GM18505 (cell line): ENCODE measurements around the gene XCL2.

Experiments used
- ATAC-seq: cut with Tn5 transposase; IDR thresholded peaks from one replicate; pipeline ENCODE4 v1.9.1; 2021; ENCODE audit not compliant: unreplicated experiment
- POLR2A ChIP-seq: IDR thresholded peaks from 4 replicates; pipeline ENCODE4 v1.6.1; 2011; ENCODE audit warnings: borderline replicate concordance; ENCODE audit not compliant: insufficient read depth, insufficient read length; ENCODE audit errors: extremely low read depth

XCL2 gene

DNA sequence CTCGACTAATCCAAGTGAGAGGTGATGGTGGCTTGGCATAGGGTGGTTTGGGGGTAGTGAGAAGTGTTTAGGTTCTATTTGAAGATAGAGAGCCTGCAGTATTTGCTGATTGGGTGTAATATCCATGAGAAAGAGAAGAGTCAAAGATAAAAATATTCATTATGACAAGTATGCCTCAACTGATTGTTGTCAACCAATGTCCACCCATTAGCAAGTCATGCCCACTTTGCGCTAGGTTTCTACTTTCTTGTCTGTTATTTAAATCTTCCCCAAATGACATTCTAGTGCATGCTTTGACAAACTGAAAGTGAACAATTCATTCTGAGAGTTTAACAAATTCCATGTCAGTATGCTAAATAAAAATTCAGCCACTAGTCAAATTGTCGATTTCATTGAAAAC, 28.8 kb upstream of the XCL2 start:
- no peak for ATAC-seq
- TF ChIP-seq POLR2A, result no peak

DNA sequence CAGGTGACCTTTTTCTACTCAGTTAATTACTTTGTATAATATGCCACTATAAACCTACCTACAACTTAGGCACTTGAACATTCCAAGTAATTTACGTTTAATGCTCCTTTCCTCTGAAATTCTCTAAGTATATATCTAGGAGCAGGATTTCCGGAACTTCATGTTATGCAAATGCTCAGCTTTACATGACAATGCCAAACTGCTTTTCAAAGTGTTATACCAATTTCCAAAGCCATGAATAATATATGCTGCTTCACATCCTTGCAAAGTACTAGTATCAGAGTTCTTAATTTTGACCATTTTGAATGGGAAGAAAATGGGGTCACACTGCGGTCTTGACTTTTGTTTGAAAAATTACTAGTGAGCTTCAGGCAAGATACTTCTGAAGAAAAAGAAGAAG, 26.9 kb upstream of the XCL2 start:
- ATAC-seq, result no peak
- no peak for TF ChIP-seq POLR2A

GRCh38 chr1:168568346-168568745, 24.5 kb upstream of the XCL2 start:
- ATAC-seq, result no peak

GRCh38 chr1:168567568-168567967, 23.8 kb upstream of the XCL2 start:
- TF ChIP-seq POLR2A, result no peak

More at GRCh38 chr1:168568346-168568745, 24.5 kb upstream of the XCL2 start:
- TF ChIP-seq POLR2A, result no peak

GRCh38 chr1:168567007-168567406, 23.2 kb upstream of the XCL2 start:
- no peak for ATAC-seq
- TF ChIP-seq POLR2A, result no peak

More at GRCh38 chr1:168567568-168567967, 23.8 kb upstream of the XCL2 start:
- ATAC-seq, result no peak

- no peak for ATAC-seq
- no peak for TF ChIP-seq POLR2A
Measured at GRCh38 chr1:168565825-168566224, 22.0 kb upstream of the XCL2 start.

DNA sequence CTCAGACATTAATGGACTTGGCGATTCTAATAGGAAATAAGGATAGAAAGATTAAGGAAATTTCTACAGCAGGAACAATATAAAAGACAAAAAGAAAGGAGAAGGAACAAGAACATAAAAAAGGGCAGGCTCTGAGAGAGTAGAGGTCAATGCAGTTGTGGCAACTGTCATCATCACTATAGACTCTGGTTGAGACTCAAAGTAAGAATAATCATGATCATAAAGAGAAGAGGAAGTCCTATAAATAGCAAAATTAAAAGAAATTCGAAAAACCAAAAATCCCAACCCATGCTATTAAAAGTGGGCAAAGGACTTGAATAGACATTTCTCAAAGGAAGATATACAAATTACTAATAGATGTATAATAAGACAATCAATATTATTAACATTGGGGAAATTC, 18.2 kb upstream of the XCL2 start:
- no peak for TF ChIP-seq POLR2A
- no peak for ATAC-seq

DNA sequence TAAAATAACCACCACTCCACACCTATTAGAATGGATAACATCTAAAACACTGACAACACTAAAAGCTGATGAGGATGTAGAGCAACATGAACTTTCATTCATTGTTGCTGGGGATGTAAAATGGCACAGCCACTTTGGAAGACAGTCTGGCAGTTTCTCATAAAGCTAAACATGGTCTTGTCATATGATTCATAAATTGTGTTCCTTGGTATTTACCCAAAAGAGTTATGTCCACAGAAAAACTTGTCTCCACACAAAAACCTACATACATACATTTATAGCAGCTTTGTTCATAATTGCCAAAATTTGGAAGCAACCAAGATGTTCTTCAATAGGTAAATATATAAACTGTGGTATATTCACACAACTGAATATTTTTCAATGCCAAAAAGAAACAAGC, 16.6 kb upstream of the XCL2 start:
- no peak for TF ChIP-seq POLR2A
- ATAC-seq, result no peak

DNA sequence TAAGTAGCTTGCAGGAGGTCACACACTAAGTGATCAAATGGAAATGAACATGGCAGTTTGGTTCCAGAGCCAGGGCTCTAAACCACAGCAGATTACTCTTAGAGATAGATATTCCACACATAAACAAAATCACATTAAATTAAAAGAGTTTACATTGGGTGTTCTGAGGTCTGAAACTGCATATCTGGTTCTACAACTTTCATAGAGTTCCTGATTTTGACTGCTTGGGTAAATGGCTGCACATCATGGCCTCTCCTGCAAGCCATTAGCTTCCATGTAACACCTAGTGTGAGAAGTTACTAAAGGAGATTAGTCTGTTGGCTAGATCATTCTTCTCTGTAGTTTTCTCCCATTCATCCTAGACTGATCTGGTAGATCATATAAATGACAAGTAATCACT, 12.8 kb upstream of the XCL2 start:
- no peak for ATAC-seq
- TF ChIP-seq POLR2A, result no peak

GRCh38 chr1:168555508-168556046, 11.8 kb upstream of the XCL2 start:
- no peak for TF ChIP-seq POLR2A
- no peak for ATAC-seq

DNA sequence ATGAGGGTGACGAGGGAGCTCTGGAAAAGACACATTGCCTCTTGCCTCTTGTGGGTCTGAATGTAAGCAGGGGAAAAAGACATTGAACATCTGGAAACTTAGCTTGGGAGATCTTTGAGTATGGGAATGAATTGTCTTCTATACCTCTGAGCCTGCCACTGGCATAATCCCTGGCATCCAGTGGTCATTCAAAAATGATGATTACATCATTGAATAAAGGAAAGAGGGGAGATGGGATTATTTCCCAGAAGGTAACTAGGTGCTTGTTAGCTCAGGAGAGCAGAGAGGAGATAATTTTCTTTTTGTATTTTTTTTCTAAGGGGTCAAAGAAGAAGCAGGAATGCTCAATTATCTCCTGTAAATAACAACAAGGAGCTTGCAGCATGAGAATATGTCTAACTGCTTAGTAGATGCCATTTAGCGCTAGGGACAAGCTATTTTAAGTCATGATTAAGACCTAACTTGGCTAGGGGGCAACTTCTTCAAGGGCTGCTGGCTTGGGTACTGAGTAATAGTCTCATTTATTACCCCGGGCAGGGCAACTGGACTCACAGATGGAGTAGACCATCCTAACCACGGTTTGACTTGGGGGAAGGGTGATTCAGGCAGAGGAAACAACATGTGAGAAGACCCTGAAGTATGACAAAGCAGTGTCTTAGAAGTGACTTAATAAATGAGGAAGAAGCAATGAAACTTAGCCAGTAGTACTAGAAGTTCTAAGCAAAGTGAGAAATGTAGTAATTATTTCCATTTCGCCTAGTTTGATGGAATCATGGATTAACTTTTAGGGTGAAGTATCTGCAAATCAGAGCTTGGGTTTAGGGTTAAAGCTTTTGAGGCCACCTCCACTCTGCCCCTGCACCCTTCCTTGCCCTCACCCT, 11.0 kb upstream of the XCL2 start:
- no peak for TF ChIP-seq POLR2A
- no peak for ATAC-seq

DNA sequence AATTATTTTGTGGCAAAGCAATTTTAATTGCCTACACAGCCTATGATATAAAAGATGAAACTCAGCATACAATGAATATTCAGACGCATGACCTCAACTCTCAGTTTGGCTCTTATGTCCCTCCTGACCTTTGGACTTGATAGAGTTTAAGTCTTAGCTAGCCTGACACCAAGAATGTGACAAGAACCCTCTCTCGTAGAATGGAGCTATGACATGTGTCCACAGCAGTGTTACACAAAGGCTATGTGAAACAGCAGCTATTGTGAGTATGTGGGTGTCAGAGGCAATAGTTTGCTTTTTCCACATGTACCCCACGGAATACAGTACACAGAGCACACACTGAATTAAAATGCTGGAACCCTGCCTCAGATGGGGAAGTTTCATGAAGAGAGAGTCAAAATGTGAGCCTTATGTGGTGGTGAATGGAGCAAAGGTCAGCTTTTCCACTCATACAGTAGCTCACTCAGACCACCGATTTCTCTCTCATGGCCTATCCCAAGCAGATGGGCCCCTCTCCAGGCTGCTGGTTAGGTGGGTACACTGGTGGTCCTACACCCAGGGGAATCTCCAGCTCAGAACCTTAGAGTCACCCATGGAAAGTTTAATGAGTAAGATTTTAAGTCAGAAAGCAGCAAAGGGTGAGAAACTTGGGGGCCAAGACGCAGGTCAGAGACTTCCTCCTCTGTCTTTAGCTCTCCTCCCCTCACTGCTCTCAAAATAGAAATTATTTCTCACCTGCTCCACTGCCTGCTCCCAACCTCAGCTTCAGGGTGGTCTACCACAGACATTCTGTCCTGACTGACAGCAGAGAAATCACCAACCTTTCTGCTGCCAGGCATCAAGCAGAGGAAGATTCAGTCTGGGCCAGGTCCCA, 10.1 kb upstream of the XCL2 start:
- TF ChIP-seq POLR2A, result no peak
- no peak for ATAC-seq

DNA sequence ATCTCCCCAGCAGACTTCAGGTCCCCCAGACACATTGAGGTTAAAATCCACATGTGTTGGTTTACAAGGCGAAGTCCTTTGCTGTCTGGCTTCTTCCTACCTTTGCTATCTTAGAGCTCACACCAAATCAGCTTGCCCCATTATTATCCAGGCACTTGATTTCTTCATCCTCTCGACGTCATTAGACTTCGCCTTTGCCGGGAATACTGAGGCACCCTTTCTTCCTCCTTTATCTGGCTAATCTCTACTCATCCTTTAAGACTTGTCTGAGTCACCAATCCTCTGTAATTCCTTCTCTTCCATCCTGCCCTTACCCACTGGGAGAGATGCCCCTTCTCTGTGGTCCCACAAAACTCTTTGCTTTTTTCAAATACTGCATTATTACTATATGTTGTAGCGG, 9.2 kb upstream of the XCL2 start:
- no peak for TF ChIP-seq POLR2A
- no peak for ATAC-seq
